HG03575 (cell line): ENCODE measurements around the gene PIP5K1B.
A peak's percentile ranks its signal among the peaks of the same experiment; 100 is the strongest.

Experiments used
- ATAC-seq: cut with Tn5 transposase; IDR thresholded peaks from one replicate; pipeline ENCODE4 v1.9.1; 2021; ENCODE audit not compliant: unreplicated experiment, insufficient number of reproducible peaks, low FRiP score; ENCODE audit errors: extremely low read depth

The PIP5K1B gene

GRCh38 chr9:68872026-68872501 is 167.0 kb downstream of the PIP5K1B start:
- no peak for ATAC-seq

GRCh38 chr9:68873179-68873578 is 168.1 kb downstream of the PIP5K1B start:
- ATAC-seq = no peak

- no peak for ATAC-seq
These were observed 171.2 kb downstream of the PIP5K1B start for GRCh38 chr9:68876273-68876672.

- no peak for ATAC-seq
These were observed 171.6 kb downstream of the PIP5K1B start for GRCh38 chr9:68876681-68877080.

GRCh38 chr9:68877219-68877618 is 172.2 kb downstream of the PIP5K1B start:
- no peak for ATAC-seq

- no peak for ATAC-seq
These were observed 173.4 kb downstream of the PIP5K1B start for GRCh38 chr9:68878450-68878849.

GRCh38 chr9:68883224-68883623 is 178.2 kb downstream of the PIP5K1B start:
- no peak for ATAC-seq

- ATAC-seq = no peak
These were observed 182.2 kb downstream of the PIP5K1B start for GRCh38 chr9:68887232-68887631.

GRCh38 chr9:68894502-68894901 is 189.5 kb downstream of the PIP5K1B start:
- ATAC-seq = no peak

- peak; percentile 75 for ATAC-seq
These were observed 190.9 kb downstream of the PIP5K1B start for GRCh38 chr9:68895741-68896478.

- no peak for ATAC-seq
These were observed 191.4 kb downstream of the PIP5K1B start for GRCh38 chr9:68896486-68896885.

- no peak for ATAC-seq
These were observed 192.6 kb downstream of the PIP5K1B start for GRCh38 chr9:68897577-68898145.

- no peak for ATAC-seq
These were observed 193.9 kb downstream of the PIP5K1B start for GRCh38 chr9:68898781-68899439.

- ATAC-seq = no peak
These were observed 199.4 kb downstream of the PIP5K1B start for GRCh38 chr9:68904454-68904853.

GRCh38 chr9:68905129-68905528 is 200.1 kb downstream of the PIP5K1B start:
- ATAC-seq = no peak

GRCh38 chr9:68907910-68908309 is 202.9 kb downstream of the PIP5K1B start:
- no peak for ATAC-seq

- ATAC-seq = no peak
These were observed 207.5 kb downstream of the PIP5K1B start for GRCh38 chr9:68912561-68912960.

- no peak for ATAC-seq
These were observed 208.0 kb downstream of the PIP5K1B start for GRCh38 chr9:68913054-68913453.

GRCh38 chr9:68914751-68915150 is 209.7 kb downstream of the PIP5K1B start:
- no peak for ATAC-seq

- no peak for ATAC-seq
These were observed 214.6 kb downstream of the PIP5K1B start for GRCh38 chr9:68919661-68920060.
